ENCODE data around the gene SLK.

SLK gene

DNA sequence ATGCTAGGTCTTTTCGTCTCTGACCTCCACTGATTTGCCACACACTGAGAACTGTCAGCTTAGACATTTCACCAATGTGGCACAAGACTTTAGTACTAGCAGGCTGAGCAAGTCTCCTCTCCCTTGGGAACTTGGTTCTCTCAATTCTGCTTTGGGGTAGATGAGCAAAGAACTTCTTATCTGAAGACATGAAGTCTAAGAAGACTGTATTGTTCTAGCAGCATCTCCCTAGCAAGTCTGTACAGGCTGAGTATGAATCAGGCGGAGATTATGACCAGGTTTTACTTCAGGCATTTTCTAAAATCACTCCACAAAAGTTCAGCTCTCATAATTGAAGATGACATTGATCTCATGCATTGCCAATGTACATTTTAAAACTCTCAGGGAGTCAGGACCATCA lies 25.1 kb upstream of the SLK start:
- H3K9me3 ChIP-seq (ENCODE audit: insufficient read depth, low read depth, low read length): no peaks in the 10 kb centered on the region
- H3K9me2 ChIP-seq (replicated peaks; ENCODE audit: low read depth, low read length): no peaks in the 10 kb centered on the region
- H3K79me2 ChIP-seq (ENCODE audit: insufficient read depth, low read length): no peaks in the 10 kb centered on the region
- no peak overlapping the region for H3K4me2 ChIP-seq (ENCODE audit: low read depth, low read length, poor library complexity, severe bottlenecking)
- H3K9ac ChIP-seq (ENCODE audit: low read depth, low read length, poor library complexity, severe bottlenecking): no peak overlapping the region
- no peak overlapping the region for H3K4me3 ChIP-seq (ENCODE audit: low read length, poor library complexity, severe bottlenecking)
- no peaks in the 10 kb centered on the region for H3F3A ChIP-seq (ENCODE audit: low read depth)
- TF ChIP-seq, protein P1, sequence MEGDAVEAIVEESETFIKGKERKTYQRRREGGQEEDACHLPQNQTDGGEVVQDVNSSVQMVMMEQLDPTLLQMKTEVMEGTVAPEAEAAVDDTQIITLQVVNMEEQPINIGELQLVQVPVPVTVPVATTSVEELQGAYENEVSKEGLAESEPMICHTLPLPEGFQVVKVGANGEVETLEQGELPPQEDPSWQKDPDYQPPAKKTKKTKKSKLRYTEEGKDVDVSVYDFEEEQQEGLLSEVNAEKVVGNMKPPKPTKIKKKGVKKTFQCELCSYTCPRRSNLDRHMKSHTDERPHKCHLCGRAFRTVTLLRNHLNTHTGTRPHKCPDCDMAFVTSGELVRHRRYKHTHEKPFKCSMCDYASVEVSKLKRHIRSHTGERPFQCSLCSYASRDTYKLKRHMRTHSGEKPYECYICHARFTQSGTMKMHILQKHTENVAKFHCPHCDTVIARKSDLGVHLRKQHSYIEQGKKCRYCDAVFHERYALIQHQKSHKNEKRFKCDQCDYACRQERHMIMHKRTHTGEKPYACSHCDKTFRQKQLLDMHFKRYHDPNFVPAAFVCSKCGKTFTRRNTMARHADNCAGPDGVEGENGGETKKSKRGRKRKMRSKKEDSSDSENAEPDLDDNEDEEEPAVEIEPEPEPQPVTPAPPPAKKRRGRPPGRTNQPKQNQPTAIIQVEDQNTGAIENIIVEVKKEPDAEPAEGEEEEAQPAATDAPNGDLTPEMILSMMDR (conservative IDR thresholded peaks at IDR 0.05; ENCODE audit: low read length): no peak
- TF ChIP-seq EZH2phosphoT487 (IDR thresholded peaks at IDR 0.05; ENCODE audit: borderline replicate concordance): no peak
- H3K4me1 ChIP-seq (ENCODE audit: insufficient read depth, low read length, poor library complexity, severe bottlenecking): no peaks in the 10 kb centered on the region
- no peaks in the 10 kb centered on the region for H3K36me3 ChIP-seq (ENCODE audit: insufficient read depth, low read length)
- no peak overlapping the region for H2AFZ ChIP-seq (ENCODE audit: low read length)
- H3K27me3 ChIP-seq (ENCODE audit: insufficient read depth, low read length, poor library complexity, severe bottlenecking): peaks cover 80% of the 10 kb centered on the region
- peaks cover 2% of the 10 kb centered on the region for H4K20me1 ChIP-seq (ENCODE audit: insufficient read depth, low read length, poor library complexity, severe bottlenecking)

DNA sequence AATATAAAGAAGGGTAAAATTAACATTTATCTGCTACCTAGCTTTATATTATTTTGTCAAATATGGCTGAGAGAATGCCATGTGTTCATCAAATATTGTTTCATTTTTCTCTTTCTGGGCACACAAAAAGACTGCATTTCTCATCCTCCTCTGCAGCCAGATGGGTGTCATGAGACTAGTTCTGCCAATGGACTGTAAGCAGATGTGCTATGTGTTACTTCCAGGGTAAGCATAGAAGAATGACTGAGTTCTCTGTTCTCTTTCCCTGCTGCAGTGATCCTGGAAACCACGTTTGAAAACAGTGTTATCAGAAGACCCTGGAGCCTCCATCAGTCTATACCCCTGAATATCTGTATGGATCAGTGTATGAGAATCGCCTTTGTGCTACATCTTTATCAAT lies 24.1 kb upstream of the SLK start:
- H3K9ac ChIP-seq (ENCODE audit: low read depth, low read length, poor library complexity, severe bottlenecking): no peak overlapping the region
- no peaks in the 10 kb centered on the region for H3K9me2 ChIP-seq (replicated peaks; ENCODE audit: low read depth, low read length)
- H3K4me2 ChIP-seq (ENCODE audit: low read depth, low read length, poor library complexity, severe bottlenecking): no peak overlapping the region
- H4K20me1 ChIP-seq (ENCODE audit: insufficient read depth, low read length, poor library complexity, severe bottlenecking): peaks cover 2% of the 10 kb centered on the region
- H3F3A ChIP-seq (ENCODE audit: low read depth): no peaks in the 10 kb centered on the region
- no peak overlapping the region for H2AFZ ChIP-seq (ENCODE audit: low read length)
- no peaks in the 10 kb centered on the region for H3K79me2 ChIP-seq (ENCODE audit: insufficient read depth, low read length)
- peaks cover 80% of the 10 kb centered on the region for H3K27me3 ChIP-seq (ENCODE audit: insufficient read depth, low read length, poor library complexity, severe bottlenecking)
- H3K4me1 ChIP-seq (ENCODE audit: insufficient read depth, low read length, poor library complexity, severe bottlenecking): no peaks in the 10 kb centered on the region
- H3K36me3 ChIP-seq (ENCODE audit: insufficient read depth, low read length): no peaks in the 10 kb centered on the region
- no peak overlapping the region for H3K4me3 ChIP-seq (ENCODE audit: low read length, poor library complexity, severe bottlenecking)
- H3K9me3 ChIP-seq (ENCODE audit: insufficient read depth, low read depth, low read length): no peaks in the 10 kb centered on the region
- no peak for TF ChIP-seq EZH2phosphoT487 (IDR thresholded peaks at IDR 0.05; ENCODE audit: borderline replicate concordance)
- TF ChIP-seq, protein P1 (conservative IDR thresholded peaks at IDR 0.05; ENCODE audit: low read length): no peak

DNA sequence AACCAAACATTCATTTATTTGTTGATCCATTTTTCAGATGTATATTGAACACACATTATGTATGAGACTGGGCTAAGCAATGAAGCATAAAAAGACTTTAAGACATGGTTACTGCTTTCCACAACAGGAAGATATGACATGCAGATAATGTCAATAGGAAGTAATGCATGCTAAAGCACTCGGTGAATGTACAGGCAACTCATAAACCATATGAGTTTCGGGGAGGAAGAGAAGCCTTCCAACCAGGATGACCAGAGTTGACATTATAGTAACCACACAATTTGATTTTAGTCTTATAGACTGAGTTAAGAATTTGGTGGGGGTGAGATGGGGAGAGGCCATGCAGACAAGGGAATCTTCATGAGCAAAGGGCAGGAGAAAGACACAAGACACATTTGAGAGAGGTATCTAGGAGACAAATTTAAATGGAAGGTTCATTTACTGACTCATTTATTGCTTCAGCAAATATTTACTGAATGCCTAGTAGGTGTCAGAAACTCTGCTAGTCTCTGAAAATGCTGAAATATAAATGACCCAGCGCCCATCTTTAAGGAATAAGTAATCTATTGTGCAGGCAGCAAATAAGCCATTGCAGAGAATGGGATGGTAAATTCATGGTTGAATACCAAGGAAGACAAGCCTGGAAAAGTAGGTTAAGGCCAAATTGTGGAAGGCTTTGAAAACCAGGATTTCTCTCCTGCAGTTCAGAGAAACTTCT lies 19.0 kb upstream of the SLK start:
- no peaks in the 10 kb centered on the region for H3F3A ChIP-seq (ENCODE audit: low read depth)
- no peaks in the 10 kb centered on the region for H3K9me3 ChIP-seq (ENCODE audit: insufficient read depth, low read depth, low read length)
- H3K27me3 ChIP-seq (ENCODE audit: insufficient read depth, low read length, poor library complexity, severe bottlenecking): peaks cover 95% of the 10 kb centered on the region
- no peaks in the 10 kb centered on the region for H3K79me2 ChIP-seq (ENCODE audit: insufficient read depth, low read length)
- no peaks in the 10 kb centered on the region for H3K9me2 ChIP-seq (replicated peaks; ENCODE audit: low read depth, low read length)
- H3K4me3 ChIP-seq (ENCODE audit: low read length, poor library complexity, severe bottlenecking): no peak overlapping the region
- no peaks in the 10 kb centered on the region for H3K36me3 ChIP-seq (ENCODE audit: insufficient read depth, low read length)
- peak; percentile 70 for TF ChIP-seq EZH2phosphoT487 (IDR thresholded peaks at IDR 0.05; ENCODE audit: borderline replicate concordance)
- TF ChIP-seq, protein P1 (conservative IDR thresholded peaks at IDR 0.05; ENCODE audit: low read length): no peak
- no peak overlapping the region for H3K9ac ChIP-seq (ENCODE audit: low read depth, low read length, poor library complexity, severe bottlenecking)
- peaks cover 2% of the 10 kb centered on the region for H4K20me1 ChIP-seq (ENCODE audit: insufficient read depth, low read length, poor library complexity, severe bottlenecking)
- H3K4me1 ChIP-seq (ENCODE audit: insufficient read depth, low read length, poor library complexity, severe bottlenecking): no peaks in the 10 kb centered on the region
- peak overlapping the region; percentile 4 for H3K4me2 ChIP-seq (ENCODE audit: low read depth, low read length, poor library complexity, severe bottlenecking)
- no peak overlapping the region for H2AFZ ChIP-seq (ENCODE audit: low read length)
